ENCODE data around the gene INVS. TPM values are rescaled to one million over a fixed set of nuclear protein-coding genes. Genes with fewer than 3 reads are reported as not detected.
"Not testable (repeated sequence)": the region's sequence is repeated elsewhere in the genome, so short reads cannot be mapped to it uniquely, and the experiment has no call there.

Gene INVS
- total RNA-seq, 1 donor from 2014 or later: 27.6 TPM

DNA sequence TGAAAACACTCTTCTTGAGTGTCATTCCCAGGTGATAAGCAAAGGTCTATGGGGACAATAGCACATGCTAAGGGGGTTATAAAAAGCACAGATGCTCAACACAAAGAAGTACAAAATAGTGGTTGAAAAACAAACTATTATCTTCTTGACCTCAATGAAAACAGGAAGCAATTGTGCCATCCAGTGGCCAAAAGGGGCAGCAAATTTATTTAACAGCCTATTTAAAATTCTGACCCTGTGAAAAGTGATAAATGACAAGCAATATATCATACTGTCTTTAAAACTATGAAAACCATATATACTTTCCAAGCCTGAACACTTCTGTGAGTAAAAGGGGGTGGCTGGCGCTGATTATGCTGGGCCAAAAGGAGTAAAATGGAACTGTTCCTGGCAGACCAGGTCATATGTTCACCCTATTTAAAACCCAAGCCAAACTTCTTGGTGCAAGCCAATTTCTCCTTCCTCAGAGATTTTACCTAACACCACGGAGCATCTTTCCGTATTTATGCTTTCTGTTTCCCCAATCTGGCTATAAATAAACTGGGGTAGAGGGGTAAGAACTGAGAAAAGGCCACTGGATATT, 224.0 kb downstream of the INVS start:
- no peak for DNase-seq (ENCODE audit: low spot score in 2 of 2, unreplicated experiment in 2 of 2)
- Mint-ChIP-seq H3K9me3 (peaks cover 2% of the 10 kb centered on the region), H3K27ac (no peak overlapping the region), H3K36me3 (peaks cover 12% of the 10 kb centered on the region), H3K27me3 (ENCODE audit: low read depth) (no peaks in the 10 kb centered on the region), H3K4me1 (peaks cover 2% of the 10 kb centered on the region), H3K4me3 (no peak overlapping the region)
- TF ChIP-seq, protein P1, sequence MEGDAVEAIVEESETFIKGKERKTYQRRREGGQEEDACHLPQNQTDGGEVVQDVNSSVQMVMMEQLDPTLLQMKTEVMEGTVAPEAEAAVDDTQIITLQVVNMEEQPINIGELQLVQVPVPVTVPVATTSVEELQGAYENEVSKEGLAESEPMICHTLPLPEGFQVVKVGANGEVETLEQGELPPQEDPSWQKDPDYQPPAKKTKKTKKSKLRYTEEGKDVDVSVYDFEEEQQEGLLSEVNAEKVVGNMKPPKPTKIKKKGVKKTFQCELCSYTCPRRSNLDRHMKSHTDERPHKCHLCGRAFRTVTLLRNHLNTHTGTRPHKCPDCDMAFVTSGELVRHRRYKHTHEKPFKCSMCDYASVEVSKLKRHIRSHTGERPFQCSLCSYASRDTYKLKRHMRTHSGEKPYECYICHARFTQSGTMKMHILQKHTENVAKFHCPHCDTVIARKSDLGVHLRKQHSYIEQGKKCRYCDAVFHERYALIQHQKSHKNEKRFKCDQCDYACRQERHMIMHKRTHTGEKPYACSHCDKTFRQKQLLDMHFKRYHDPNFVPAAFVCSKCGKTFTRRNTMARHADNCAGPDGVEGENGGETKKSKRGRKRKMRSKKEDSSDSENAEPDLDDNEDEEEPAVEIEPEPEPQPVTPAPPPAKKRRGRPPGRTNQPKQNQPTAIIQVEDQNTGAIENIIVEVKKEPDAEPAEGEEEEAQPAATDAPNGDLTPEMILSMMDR (IDR thresholded peaks at IDR 0.05; ENCODE audit: unreplicated experiment): no peak

DNA sequence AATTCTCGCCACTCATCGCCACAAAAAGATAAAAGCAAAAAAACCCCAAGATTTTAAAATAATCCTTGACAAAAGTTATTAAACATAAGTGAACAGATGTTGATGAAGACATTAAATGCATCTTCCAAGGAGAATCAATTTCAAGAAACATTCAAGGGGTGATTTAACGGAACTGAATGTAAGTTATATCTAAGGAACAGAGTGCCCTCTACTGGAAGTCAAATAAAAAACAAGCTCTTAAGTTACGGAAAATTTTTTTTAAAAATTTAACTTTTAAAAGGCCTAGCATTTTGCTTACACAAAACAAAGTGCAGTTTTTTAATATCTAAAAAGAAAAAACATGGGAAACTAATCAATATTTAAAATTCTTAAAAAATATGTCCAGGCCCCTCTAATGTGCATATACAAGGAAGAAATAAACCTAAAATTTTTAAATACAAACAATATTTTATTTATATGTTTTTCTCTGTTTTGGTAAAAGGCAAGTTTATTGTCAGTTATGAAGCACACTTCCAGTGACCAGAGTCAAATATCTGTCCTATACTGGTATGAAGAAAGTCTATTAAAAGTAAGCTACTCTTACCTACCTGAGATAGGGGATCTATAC, 225.7 kb downstream of the INVS start:
- peaks cover 8% of the 10 kb centered on the region for H3K36me3 Mint-ChIP-seq
- peaks cover 2% of the 10 kb centered on the region for H3K4me1 Mint-ChIP-seq
- DNase-seq (ENCODE audit: low spot score in 2 of 2, unreplicated experiment in 2 of 2): no peak
- H3K4me3 Mint-ChIP-seq: no peak overlapping the region
- H3K9me3 Mint-ChIP-seq: no peaks in the 10 kb centered on the region
- TF ChIP-seq, protein P1 (IDR thresholded peaks at IDR 0.05; ENCODE audit: unreplicated experiment): peak; percentile 71
- H3K27me3 Mint-ChIP-seq (ENCODE audit: low read depth): no peaks in the 10 kb centered on the region
- no peak overlapping the region for H3K27ac Mint-ChIP-seq

DNA sequence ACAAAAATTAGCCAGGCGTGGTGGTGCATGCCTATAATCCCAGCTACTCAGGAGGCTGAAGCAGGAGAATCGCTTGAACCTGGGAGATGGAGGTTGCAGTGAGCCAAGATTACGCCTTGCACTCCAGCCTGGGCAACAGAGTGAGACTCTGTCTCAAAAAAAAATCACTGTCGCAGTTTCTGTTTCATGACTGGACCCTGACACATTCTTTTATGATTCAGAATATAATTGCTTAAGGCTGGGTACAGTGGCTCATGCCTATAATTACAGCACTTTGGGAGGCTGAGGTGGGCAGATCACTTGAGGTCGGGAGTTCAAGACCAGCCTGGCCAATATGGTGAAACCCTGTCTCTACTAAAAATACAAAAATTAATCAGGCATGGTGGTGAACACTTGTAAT, 239.7 kb downstream of the INVS start:
- not testable (repeated sequence) for H3K4me3 Mint-ChIP-seq; H3K4me1 Mint-ChIP-seq; H3K9me3 Mint-ChIP-seq; H3K27me3 Mint-ChIP-seq (ENCODE audit: low read depth); H3K27ac Mint-ChIP-seq; DNase-seq (ENCODE audit: low spot score in 2 of 2, unreplicated experiment in 2 of 2)
- H3K36me3 Mint-ChIP-seq: peaks cover 26% of the 10 kb centered on the region

DNA sequence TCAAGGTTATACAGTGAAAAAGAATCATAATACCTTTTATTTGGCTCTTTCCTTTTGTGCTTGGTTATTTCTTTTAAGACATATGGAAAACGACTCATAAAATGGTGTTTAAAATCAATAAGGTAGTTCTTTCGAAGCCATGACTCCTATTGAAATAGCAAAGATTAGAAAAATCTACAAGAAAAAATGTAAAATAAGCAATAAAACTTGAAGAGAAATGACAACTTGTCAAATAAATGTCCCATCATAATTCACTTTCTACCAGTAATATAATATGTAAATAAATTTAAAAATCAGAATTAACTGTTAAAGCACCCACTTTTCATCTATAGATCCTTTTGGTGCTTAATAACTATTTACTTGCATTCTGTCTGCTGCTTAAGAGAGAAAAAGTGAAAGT, 241.2 kb downstream of the INVS start:
- no peaks in the 10 kb centered on the region for H3K27me3 Mint-ChIP-seq (ENCODE audit: low read depth)
- TF ChIP-seq, protein P1 (IDR thresholded peaks at IDR 0.05; ENCODE audit: unreplicated experiment): no peak
- DNase-seq (ENCODE audit: low spot score in 2 of 2, unreplicated experiment in 2 of 2): no peak
- peaks cover 21% of the 10 kb centered on the region for H3K36me3 Mint-ChIP-seq
- H3K9me3 Mint-ChIP-seq: no peaks in the 10 kb centered on the region
- no peak overlapping the region for H3K4me3 Mint-ChIP-seq
- H3K27ac Mint-ChIP-seq: no peak overlapping the region
- H3K4me1 Mint-ChIP-seq: no peaks in the 10 kb centered on the region

DNA sequence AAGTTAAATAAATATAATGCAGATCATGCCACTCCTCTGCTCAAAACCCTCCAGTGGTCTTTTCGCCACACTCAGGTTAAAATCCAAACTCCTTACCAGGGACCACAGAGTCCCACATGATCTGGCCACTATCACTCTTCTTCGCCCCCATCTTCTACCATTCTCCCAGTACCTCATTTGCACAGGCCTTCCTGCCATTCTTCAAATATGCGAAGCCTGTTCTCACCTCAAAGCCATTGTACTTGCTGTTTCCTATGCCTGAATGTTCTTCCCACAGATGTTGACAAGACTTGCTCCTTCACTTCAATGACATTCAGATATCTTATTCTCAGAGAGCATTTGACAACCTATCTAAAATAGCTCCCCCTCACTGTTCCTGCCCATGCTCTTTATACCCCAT, 242.8 kb downstream of the INVS start:
- H3K4me3 Mint-ChIP-seq: no peak overlapping the region
- TF ChIP-seq, protein P1 (IDR thresholded peaks at IDR 0.05; ENCODE audit: unreplicated experiment): no peak

DNA sequence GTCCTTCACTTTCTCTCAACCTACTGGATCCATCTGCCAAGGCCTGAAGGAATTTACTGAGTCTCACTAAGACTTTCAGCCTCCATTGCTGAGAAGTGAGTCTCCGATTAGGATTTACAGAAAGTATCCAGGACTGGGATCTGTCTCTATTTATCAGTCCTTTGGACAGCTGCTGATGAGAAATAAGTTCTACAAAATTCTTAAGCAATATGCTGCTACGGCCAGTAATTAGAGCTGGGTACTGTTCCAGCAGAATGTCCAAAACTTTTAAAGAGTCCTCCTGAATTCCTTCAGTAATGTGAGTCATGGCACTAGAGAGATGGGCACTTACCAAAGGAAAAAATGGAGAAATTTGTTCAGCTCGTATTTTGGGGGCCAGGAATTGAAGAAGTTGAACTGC, 247.8 kb downstream of the INVS start:
- Mint-ChIP-seq H3K36me3 (peaks cover 14% of the 10 kb centered on the region), H3K4me3 (no peak overlapping the region), H3K27me3 (ENCODE audit: low read depth) (no peaks in the 10 kb centered on the region), H3K9me3 (no peaks in the 10 kb centered on the region), H3K27ac (no peak overlapping the region), H3K4me1 (peaks cover 26% of the 10 kb centered on the region)
- no peak for DNase-seq (ENCODE audit: low spot score in 2 of 2, unreplicated experiment in 2 of 2)
- TF ChIP-seq, protein P1 (IDR thresholded peaks at IDR 0.05; ENCODE audit: unreplicated experiment): no peak

More for the DNA sequence above, 242.8 kb downstream of the INVS start:
- Mint-ChIP-seq H3K4me1 (no peaks in the 10 kb centered on the region), H3K36me3 (peaks cover 27% of the 10 kb centered on the region), H3K27me3 (ENCODE audit: low read depth) (no peaks in the 10 kb centered on the region), H3K9me3 (no peaks in the 10 kb centered on the region), H3K27ac (no peak overlapping the region)
- no peak for DNase-seq (ENCODE audit: low spot score in 2 of 2, unreplicated experiment in 2 of 2)

Measured in mesothelial cell of epicardium (in vitro differentiated cells).